Esophagus (tissue), 2 donors: ENCODE measurements around the gene NDUFB10. TPM values are rescaled to one million over a fixed set of nuclear protein-coding genes. Genes with fewer than 3 reads are reported as not detected.

Experiments used
- H3K27ac ChIP-seq, 2 donors: one replicate each; pipeline ENCODE4 v1.5.1; 2013; ENCODE audit warnings: low read depth in 2 of 2, mild to moderate bottlenecking in 2 of 2, inconsistent platforms in 1 of 2, low read length in 1 of 2, moderate library complexity in 1 of 2
- H3K27me3 ChIP-seq, 2 donors: one replicate each; pipeline ENCODE4 v1.6.1; 2013; ENCODE audit warnings: low read length in 2 of 2, control low read depth in 1 of 2, mild to moderate bottlenecking in 1 of 2; ENCODE audit not compliant: insufficient read depth in 2 of 2, control insufficient read depth in 1 of 2
- H3K36me3 ChIP-seq, 2 donors: one replicate each; pipeline ENCODE4 v1.6.1; 2013; ENCODE audit warnings: low read length in 1 of 2; ENCODE audit not compliant: control insufficient read depth in 2 of 2, insufficient read depth in 2 of 2
- H3K4me1 ChIP-seq, 2 donors: one replicate each; pipeline ENCODE4 v1.6.1; 2013; ENCODE audit warnings: low read length in 1 of 2; ENCODE audit not compliant: control insufficient read depth in 2 of 2, insufficient read depth in 2 of 2
- H3K4me3 ChIP-seq, 2 donors: one replicate each; pipeline ENCODE4 v1.5.1; 2013; ENCODE audit warnings: low read length in 2 of 2, mild to moderate bottlenecking in 2 of 2, low read depth in 1 of 2, moderate library complexity in 1 of 2
- H3K9me3 ChIP-seq, 2 donors: one replicate each; pipeline ENCODE4 v1.6.1; 2013; ENCODE audit warnings: mild to moderate bottlenecking in 2 of 2, low read depth in 1 of 2, low read length in 1 of 2, moderate library complexity in 1 of 2; ENCODE audit not compliant: control insufficient read depth in 2 of 2, insufficient read depth in 1 of 2
- WGBS, 2 donors: extraction: QIAGEN DNeasy Blood & Tissue Kit; methylation state at CpG; one replicate each; pipeline ENCODE4 v1.1.7; 2013; 5-methylcytosine and 5-hydroxymethylcytosine counted together
- polyA plus RNA-seq, 2 donors: library from polyadenylated mRNA; stranded (reverse); fragments of 200-250 nt; gene quantifications; one replicate each; pipeline ENCODE4 v1.2.3, GENCODE V29; 2013
- donor health status: healthy with polysubstance abuse.
- donor health status: Bipolar disorder and iron deficiency.

Gene NDUFB10
- polyA plus RNA-seq, 2 donors, result 160 to 207 TPM

DNA sequence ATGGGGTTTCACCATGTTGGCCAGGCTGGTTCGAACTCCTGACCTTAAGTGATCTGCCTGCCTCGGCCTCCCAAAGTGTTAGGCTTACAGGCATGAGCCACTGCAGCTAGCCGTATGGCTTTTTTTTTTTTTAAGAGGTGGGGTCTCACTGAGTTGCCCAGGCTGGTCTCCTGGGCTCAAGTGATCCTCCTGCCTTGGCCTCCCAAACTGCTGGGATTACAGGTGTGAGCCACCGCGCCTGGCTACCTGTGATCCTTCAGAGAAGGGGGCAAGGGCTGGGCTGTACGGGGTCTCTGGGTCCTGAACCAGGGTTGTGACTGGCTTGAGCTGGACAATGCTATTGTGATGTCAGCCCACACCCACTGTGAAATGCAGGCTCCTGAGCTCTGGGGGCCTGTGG lies 7.1 kb downstream of the NDUFB10 start, which contains the start of gene RNF151:
Gene RNF151 (plus strand): TSS at position 397 of the 400 bp plus-strand sequence. CDS start 26 bp downstream, outside the sequence.
- H3K4me3 ChIP-seq, result peak within 1 kb of the TSS; percentile 68 to 89
- H3K4me1 ChIP-seq, result peaks cover 0 to 15% of the 10 kb centered on the region in 2 donors
- H3K27me3 ChIP-seq, result no peaks in the 10 kb centered on the region
- 93 to 96% methylated on average over 6 of the region's 6 CpGs for WGBS, 2 donors
- peaks cover 2 to 16% of the 10 kb centered on the region in 2 donors for H3K36me3 ChIP-seq
- H3K27ac ChIP-seq, result peak within 1 kb of the TSS in 1 of 2 donors; percentile 93
- H3K9me3 ChIP-seq, result no peaks in the 10 kb centered on the region

DNA sequence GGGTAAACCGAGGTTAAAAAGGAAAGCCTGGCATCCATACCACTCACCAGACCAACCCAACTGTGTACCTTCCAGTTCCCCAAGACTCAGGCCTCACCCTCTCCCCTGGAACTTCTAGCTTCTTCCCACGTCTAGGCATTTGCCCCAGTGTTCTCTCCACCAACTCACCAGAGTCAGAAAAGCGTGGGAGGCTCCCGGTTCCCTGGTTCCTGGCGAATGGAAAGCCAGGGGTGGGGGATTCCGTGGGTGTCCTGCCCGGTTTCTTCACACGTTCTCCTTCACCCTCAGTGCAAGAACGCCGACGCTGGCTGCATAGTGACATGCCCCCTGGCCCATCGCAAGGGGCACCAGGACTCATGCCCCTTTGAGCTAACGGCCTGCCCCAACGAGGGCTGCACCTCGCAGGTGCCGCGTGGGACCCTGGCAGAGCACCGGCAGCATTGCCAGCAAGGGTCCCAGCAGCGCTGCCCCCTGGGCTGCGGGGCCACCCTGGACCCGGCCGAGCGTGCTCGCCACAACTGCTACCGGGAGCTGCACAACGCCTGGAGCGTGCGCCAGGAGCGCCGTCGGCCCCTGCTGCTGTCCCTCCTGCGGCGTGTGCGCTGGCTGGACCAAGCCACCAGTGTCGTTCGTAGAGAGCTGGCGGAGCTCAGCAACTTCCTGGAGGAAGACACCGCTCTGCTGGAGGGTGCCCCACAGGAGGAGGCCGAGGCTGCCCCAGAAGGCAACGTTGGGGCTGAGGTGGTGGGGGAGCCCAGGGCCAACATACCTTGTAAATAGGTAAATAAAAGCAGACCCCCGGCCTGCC lies 9.0 kb downstream of the NDUFB10 start:
- peaks cover 1 to 19% of the 10 kb centered on the region in 2 donors for H3K4me1 ChIP-seq
- H3K4me3 ChIP-seq, result no peak overlapping the region

DNA sequence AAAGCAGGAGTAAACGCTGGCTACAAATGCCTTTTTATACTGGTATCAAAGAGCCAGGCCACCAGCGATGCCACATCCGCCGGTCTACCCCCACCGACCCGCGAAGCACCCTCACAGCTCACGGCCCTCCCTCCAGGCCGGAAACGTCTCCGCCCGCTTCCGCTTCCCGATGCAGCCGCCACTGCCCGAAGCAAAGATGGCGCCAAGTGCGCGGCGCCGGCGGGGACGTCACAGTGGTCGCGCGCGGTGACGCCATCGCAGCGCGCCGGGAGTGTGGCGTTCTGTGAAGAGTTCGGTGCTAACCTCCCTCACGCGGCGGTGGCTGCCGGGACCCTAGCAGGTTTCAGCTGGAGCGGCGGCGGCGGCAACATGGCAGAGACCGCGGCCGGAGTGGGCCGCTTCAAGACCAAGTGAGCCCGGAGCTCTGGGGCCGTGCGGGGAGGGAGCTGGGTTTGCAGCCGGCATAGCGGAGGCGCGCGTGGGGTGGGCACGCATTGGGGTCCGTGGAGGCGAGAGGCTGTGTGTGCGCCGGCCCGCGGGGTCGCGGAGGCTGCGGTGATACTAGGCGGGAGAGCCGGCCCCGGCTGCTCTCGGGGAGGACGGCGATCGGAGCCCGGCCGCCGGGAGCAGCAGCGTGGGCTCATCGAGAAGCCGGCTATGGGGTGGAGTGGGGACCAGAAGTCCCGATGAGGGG lies 12.6 kb downstream of the NDUFB10 start, which contains the start of gene TBL3:
Gene TBL3 (plus strand): TSS at position 258 of the 694 bp plus-strand sequence. CDS start 112 bp downstream, at position 370.
- Histone ChIP-seq H3K36me3 (peaks cover 0 to 30% of the 10 kb centered on the region in 2 donors), H3K4me3 (peak within 1 kb of the TSS; percentile 89 to 100), H3K27ac (peak within 1 kb of the TSS; percentile 97 to 99), H3K4me1 (peaks cover 4 to 14% of the 10 kb centered on the region in 2 donors), H3K27me3 (peaks cover 0 to under 1% of the 10 kb centered on the region in 2 donors), H3K9me3 (no peaks in the 10 kb centered on the region)
- WGBS, 2 donors, result 0 to 1% methylated on average over 78 of the region's 78 CpGs

More for the DNA sequence above, 9.0 kb downstream of the NDUFB10 start:
- H3K36me3 ChIP-seq, result peaks cover 0 to 2% of the 10 kb centered on the region in 2 donors
- WGBS, 2 donors, result 89 to 90% methylated on average over 41 of the region's 41 CpGs
- no peaks in the 10 kb centered on the region for H3K9me3 ChIP-seq
- H3K27ac ChIP-seq, result no peak overlapping the region
- H3K27me3 ChIP-seq, result no peaks in the 10 kb centered on the region

GRCh38 chr16:1972490-1972877 lies 13.1 kb downstream of the NDUFB10 start:
- Histone ChIP-seq H3K27me3 (peaks cover 0 to 2% of the 10 kb centered on the region in 2 donors), H3K36me3 (peaks cover 0 to 34% of the 10 kb centered on the region in 2 donors), H3K4me1 (peaks cover 4 to 19% of the 10 kb centered on the region in 2 donors), H3K9me3 (no peaks in the 10 kb centered on the region), H3K27ac (peak overlapping the region; percentile 97 to 99), H3K4me3 (peak overlapping the region; percentile 89 to 100)
- 2% methylated on average over 22 of the region's 22 CpGs for WGBS, 2 donors

DNA sequence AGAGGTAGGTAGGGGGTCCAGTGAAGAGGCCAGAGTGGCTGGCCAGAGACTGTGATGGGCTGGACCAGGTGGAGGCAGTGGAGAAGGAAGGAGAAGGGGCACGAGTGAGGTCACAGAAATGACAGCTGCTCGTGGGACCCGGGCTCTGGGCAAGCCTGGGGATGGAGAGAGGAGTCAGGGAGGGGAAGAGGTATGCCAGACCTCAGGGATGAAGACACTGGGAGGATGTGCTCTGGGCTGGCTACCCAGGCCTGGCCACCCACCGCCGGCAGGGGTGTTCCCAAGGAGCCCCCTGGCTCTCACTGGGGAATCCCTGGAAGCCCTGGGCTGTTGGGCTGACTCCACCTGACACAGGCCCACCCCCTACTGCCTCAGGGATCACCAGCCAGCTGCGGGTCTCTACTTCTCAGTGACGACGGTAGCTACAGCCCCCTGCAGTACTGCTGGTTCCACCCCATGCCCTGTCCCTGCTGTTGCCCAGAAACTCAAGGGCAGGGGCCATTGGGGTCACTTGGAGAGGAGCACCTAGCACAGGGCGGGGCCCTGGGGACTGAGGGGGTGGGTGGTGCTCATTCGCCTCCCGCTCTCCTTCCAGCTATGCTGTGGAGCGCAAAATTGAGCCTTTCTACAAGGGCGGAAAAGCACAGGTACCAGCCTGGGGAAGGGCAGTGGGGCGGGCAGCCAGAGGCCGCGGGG lies 14.3 kb downstream of the NDUFB10 start:
- no peak overlapping the region for H3K4me3 ChIP-seq
- no peak overlapping the region for H3K27ac ChIP-seq
- H3K36me3 ChIP-seq, result peaks cover 5 to 45% of the 10 kb centered on the region in 2 donors
- no peaks in the 10 kb centered on the region for H3K9me3 ChIP-seq
- H3K27me3 ChIP-seq, result peaks cover 0 to 2% of the 10 kb centered on the region in 2 donors
- peaks cover 4 to 30% of the 10 kb centered on the region in 2 donors for H3K4me1 ChIP-seq
- WGBS, 2 donors, result 89 to 93% methylated on average over 15 to 16 of the region's 16 CpGs

GRCh38 chr16:1974157-1975070 lies 15.1 kb downstream of the NDUFB10 start:
- Histone ChIP-seq H3K9me3 (no peaks in the 10 kb centered on the region), H3K4me1 (peaks cover 4 to 32% of the 10 kb centered on the region in 2 donors), H3K27me3 (peaks cover 0 to 2% of the 10 kb centered on the region in 2 donors), H3K36me3 (peaks cover 5 to 47% of the 10 kb centered on the region in 2 donors), H3K27ac (no peak overlapping the region), H3K4me3 (no peak overlapping the region)
- 92% methylated on average over 37 to 42 of the region's 42 CpGs for WGBS, 2 donors

DNA sequence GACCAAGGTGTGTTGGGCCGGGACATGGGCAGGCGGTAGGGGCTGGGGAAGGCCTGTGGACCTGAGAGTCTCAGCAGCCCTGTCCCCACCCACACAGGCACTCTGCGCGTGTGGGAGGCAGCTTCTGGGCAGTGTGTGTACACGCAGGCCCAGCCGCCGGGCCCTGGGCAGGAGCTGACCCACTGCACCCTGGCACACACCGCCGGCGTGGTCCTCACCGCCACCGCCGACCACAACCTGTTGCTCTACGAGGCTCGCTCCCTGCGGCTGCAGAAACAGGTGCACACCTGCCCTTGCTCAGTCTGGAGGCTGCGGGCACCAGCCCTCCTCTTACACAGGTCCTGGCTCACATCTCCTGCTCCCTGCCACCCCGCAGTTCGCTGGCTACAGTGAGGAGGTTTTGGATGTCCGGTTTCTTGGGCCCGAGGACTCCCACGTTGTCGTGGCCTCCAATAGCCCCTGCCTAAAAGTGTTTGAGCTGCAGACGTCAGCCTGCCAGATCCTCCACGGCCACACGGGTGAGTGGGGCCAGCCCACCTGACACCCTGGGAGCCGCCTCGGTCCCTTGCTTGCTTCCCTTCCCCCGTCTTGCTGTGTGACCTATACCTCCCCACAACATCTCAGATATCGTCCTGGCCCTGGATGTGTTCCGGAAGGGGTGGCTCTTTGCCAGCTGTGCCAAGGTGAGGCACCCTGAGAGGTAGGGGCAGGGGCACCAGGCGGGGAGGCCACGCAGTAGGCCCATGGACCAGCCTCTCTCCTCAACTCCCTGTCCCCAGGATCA lies 16.3 kb downstream of the NDUFB10 start:
- Histone ChIP-seq H3K36me3 (peaks cover 5 to 47% of the 10 kb centered on the region in 2 donors), H3K4me3 (no peak overlapping the region), H3K9me3 (no peaks in the 10 kb centered on the region), H3K27ac (no peak overlapping the region), H3K4me1 (peaks cover 4 to 44% of the 10 kb centered on the region in 2 donors), H3K27me3 (peaks cover 0 to 3% of the 10 kb centered on the region in 2 donors)
- 90 to 91% methylated on average over 31 to 33 of the region's 33 CpGs for WGBS, 2 donors

DNA sequence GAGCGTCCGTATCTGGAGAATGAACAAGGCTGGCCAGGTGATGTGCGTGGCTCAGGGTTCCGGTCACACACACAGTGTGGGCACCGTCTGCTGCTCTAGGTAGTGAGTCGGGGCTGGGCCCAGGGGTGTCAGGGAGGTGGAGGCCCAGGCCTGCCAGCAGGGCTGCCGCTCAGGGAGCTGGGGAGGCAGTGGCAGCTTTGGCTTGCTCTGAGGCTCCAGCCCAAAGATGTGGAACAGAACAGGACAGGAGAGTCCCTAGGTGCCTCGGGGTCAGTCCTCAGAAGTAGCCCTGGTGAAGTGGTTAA lies 16.8 kb downstream of the NDUFB10 start:
- Histone ChIP-seq H3K36me3 (peaks cover 5 to 47% of the 10 kb centered on the region in 2 donors), H3K4me1 (peaks cover 4 to 40% of the 10 kb centered on the region in 2 donors), H3K27me3 (peaks cover 0 to 8% of the 10 kb centered on the region in 2 donors)

More for the DNA sequence above, 16.8 kb downstream of the NDUFB10 start:
- Histone ChIP-seq H3K9me3 (no peaks in the 10 kb centered on the region), H3K4me3 (no peak overlapping the region), H3K27ac (no peak overlapping the region)
- WGBS, 2 donors, result 90 to 91% methylated on average over 8 of the region's 8 CpGs
